Measurements from ENCODE around the gene PCNP.
"Not testable (repeated sequence)": the region's sequence is repeated elsewhere in the genome, so short reads cannot be mapped to it uniquely, and the experiment has no call there.

The PCNP gene

DNA sequence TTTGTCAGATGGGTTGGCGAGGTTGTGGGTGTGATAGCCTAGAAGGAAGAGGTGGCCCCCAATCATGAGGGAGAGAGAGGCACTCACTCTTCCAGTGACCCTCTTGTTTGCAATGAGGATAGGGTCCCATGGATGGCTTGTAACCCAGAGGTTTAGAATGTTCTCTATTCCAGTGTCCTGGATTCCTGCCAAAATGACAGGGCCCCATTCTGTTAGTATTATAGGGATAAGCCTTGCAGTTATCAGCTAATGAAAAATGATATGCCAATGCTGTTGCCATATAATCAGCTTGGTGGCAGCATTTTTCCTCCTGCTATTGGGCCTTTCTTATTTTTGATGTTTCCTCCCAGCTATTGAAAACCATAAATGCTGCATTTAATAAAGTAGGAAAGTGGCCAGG lies 37.7 kb upstream of the PCNP start:
- Histone ChIP-seq H3K9ac (ENCODE audit: low read length) (no peak overlapping the region), H3K4me2 (ENCODE audit: low read depth, low read length, poor library complexity, severe bottlenecking) (no peak overlapping the region), H2AFZ (ENCODE audit: low read depth, low read length, severe bottlenecking) (no peak overlapping the region), H4K20me1 (ENCODE audit: low read depth, low read length) (no peaks in the 10 kb centered on the region), H3K9me3 (ENCODE audit: insufficient read depth, low read length) (no peaks in the 10 kb centered on the region), H3K79me2 (ENCODE audit: insufficient read depth, low read length) (no peaks in the 10 kb centered on the region), H3K36me3 (ENCODE audit: low read length) (no peaks in the 10 kb centered on the region), H3F3A (ENCODE audit: insufficient read depth) (no peaks in the 10 kb centered on the region), H3K9me2 (replicated peaks; ENCODE audit: insufficient read depth, low read length) (no peaks in the 10 kb centered on the region), H3K27me3 (ENCODE audit: low read length) (no peaks in the 10 kb centered on the region), H3K4me3 (ENCODE audit: insufficient read depth, low read length, poor library complexity, severe bottlenecking) (no peak overlapping the region), H3K27ac (ENCODE audit: low read depth, low read length) (no peak overlapping the region)
- TF ChIP-seq EZH2phosphoT487 (conservative IDR thresholded peaks at IDR 0.05; ENCODE audit: low read length), result no peak
- TF ChIP-seq, protein P1, sequence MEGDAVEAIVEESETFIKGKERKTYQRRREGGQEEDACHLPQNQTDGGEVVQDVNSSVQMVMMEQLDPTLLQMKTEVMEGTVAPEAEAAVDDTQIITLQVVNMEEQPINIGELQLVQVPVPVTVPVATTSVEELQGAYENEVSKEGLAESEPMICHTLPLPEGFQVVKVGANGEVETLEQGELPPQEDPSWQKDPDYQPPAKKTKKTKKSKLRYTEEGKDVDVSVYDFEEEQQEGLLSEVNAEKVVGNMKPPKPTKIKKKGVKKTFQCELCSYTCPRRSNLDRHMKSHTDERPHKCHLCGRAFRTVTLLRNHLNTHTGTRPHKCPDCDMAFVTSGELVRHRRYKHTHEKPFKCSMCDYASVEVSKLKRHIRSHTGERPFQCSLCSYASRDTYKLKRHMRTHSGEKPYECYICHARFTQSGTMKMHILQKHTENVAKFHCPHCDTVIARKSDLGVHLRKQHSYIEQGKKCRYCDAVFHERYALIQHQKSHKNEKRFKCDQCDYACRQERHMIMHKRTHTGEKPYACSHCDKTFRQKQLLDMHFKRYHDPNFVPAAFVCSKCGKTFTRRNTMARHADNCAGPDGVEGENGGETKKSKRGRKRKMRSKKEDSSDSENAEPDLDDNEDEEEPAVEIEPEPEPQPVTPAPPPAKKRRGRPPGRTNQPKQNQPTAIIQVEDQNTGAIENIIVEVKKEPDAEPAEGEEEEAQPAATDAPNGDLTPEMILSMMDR (IDR thresholded peaks at IDR 0.05; ENCODE audit: insufficient read depth, low read length, poor library complexity, severe bottlenecking), result no peak

DNA sequence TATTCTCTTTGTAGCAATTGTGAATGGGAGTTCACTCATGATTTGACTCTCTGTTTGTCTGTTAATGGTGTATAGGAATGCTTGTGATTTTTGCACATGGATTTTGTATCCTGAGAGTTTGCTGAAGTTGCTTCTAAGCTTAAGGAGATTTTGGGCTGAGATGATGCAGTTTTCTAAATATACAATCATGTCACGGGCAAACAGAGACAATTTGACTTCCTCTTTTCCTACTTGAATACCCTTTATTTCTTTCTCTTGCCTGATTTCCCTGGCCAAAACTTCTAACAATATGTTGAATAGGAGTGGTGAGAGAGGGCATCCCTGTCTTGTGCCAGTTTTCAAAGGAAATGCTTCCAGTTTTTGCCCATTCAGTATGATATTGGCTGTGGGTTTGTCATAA lies 37.0 kb upstream of the PCNP start:
- not testable (repeated sequence) for H4K20me1 ChIP-seq (ENCODE audit: low read depth, low read length); H3K9ac ChIP-seq (ENCODE audit: low read length); H3K9me2 ChIP-seq (replicated peaks; ENCODE audit: insufficient read depth, low read length); H3K4me2 ChIP-seq (ENCODE audit: low read depth, low read length, poor library complexity, severe bottlenecking); H3K27me3 ChIP-seq (ENCODE audit: low read length); H3K27ac ChIP-seq (ENCODE audit: low read depth, low read length); H2AFZ ChIP-seq (ENCODE audit: low read depth, low read length, severe bottlenecking); H3K36me3 ChIP-seq (ENCODE audit: low read length); H3K79me2 ChIP-seq (ENCODE audit: insufficient read depth, low read length); H3K9me3 ChIP-seq (ENCODE audit: insufficient read depth, low read length); H3F3A ChIP-seq (ENCODE audit: insufficient read depth); H3K4me3 ChIP-seq (ENCODE audit: insufficient read depth, low read length, poor library complexity, severe bottlenecking)

DNA sequence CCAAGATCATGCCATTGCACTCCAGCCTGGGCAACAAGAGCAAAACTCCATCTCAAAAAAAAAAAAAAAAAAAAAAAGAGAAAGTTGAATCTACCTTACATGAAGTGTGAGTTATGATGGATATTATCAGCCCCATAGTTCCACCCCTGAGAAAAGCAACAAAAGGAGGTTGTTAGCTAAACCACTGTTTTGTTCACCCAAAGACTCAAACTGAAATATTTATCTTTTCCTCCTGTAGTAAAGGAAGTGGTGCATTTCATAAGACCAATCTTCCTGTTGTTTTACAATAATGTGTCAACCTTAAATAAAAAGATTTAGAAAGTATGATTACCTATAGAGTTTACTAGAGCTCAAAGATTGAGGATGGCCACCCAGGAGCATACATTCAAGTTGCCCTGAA lies 31.0 kb upstream of the PCNP start:
- Histone ChIP-seq H3K9me3 (ENCODE audit: insufficient read depth, low read length) (no peaks in the 10 kb centered on the region), H3K27ac (ENCODE audit: low read depth, low read length) (no peak overlapping the region), H3K9ac (ENCODE audit: low read length) (no peak overlapping the region), H3F3A (ENCODE audit: insufficient read depth) (no peaks in the 10 kb centered on the region), H2AFZ (ENCODE audit: low read depth, low read length, severe bottlenecking) (no peak overlapping the region), H4K20me1 (ENCODE audit: low read depth, low read length) (no peaks in the 10 kb centered on the region), H3K27me3 (ENCODE audit: low read length) (no peaks in the 10 kb centered on the region), H3K4me2 (ENCODE audit: low read depth, low read length, poor library complexity, severe bottlenecking) (no peak overlapping the region), H3K4me3 (ENCODE audit: insufficient read depth, low read length, poor library complexity, severe bottlenecking) (no peak overlapping the region), H3K9me2 (replicated peaks; ENCODE audit: insufficient read depth, low read length) (no peaks in the 10 kb centered on the region), H3K36me3 (ENCODE audit: low read length) (no peaks in the 10 kb centered on the region), H3K79me2 (ENCODE audit: insufficient read depth, low read length) (no peaks in the 10 kb centered on the region)
- no peak for TF ChIP-seq EZH2phosphoT487 (conservative IDR thresholded peaks at IDR 0.05; ENCODE audit: low read length)
- TF ChIP-seq, protein P1 (IDR thresholded peaks at IDR 0.05; ENCODE audit: insufficient read depth, low read length, poor library complexity, severe bottlenecking), result no peak

DNA sequence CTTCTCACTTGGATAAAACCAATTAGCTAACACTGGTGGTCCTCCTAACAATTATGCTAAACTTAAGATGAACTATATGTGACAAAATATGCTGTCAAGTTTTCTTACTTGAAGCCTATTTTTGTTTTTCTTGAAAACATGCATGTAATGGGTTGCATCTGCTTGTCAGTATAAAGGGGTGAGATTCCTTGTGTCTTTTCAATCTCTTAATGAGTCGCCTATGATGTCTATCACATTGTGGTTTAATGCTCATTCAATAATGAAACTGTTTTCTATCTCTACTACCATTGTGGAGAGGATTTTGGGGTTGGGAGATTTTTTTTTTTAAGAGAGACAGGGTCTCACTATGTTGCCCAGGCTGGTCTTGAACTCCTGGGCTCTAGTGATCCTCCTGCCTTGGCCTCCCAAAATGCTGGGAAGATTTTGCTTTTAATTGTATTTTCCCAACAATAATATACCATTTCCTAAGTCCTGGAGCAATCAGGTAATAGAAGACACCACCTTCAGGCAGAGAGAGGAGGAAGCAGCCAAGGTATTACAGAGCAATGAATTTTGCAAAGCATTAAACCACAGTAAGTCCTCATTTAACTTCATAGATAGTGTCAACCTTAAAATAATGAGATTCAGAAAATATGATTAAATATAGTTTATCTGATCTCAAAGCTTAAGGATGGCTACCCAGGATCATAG lies 29.7 kb upstream of the PCNP start:
- no peaks in the 10 kb centered on the region for H3K9me2 ChIP-seq (replicated peaks; ENCODE audit: insufficient read depth, low read length)
- H2AFZ ChIP-seq (ENCODE audit: low read depth, low read length, severe bottlenecking), result no peak overlapping the region

More for the DNA sequence above, 29.7 kb upstream of the PCNP start:
- Histone ChIP-seq H3K9me3 (ENCODE audit: insufficient read depth, low read length) (no peaks in the 10 kb centered on the region), H3K4me2 (ENCODE audit: low read depth, low read length, poor library complexity, severe bottlenecking) (no peak overlapping the region), H3F3A (ENCODE audit: insufficient read depth) (no peaks in the 10 kb centered on the region), H3K27ac (ENCODE audit: low read depth, low read length) (no peak overlapping the region), H3K9ac (ENCODE audit: low read length) (no peak overlapping the region), H3K36me3 (ENCODE audit: low read length) (no peaks in the 10 kb centered on the region), H4K20me1 (ENCODE audit: low read depth, low read length) (no peaks in the 10 kb centered on the region), H3K27me3 (ENCODE audit: low read length) (no peaks in the 10 kb centered on the region), H3K4me3 (ENCODE audit: insufficient read depth, low read length, poor library complexity, severe bottlenecking) (no peak overlapping the region), H3K79me2 (ENCODE audit: insufficient read depth, low read length) (no peaks in the 10 kb centered on the region)
- TF ChIP-seq EZH2phosphoT487 (conservative IDR thresholded peaks at IDR 0.05; ENCODE audit: low read length), result no peak
- TF ChIP-seq, protein P1 (IDR thresholded peaks at IDR 0.05; ENCODE audit: insufficient read depth, low read length, poor library complexity, severe bottlenecking), result no peak
